ENCODE results near the gene SEMA3G.
A peak's percentile ranks its signal among the peaks of the same experiment; 100 is the strongest.

- TF ChIP-seq, protein P1, sequence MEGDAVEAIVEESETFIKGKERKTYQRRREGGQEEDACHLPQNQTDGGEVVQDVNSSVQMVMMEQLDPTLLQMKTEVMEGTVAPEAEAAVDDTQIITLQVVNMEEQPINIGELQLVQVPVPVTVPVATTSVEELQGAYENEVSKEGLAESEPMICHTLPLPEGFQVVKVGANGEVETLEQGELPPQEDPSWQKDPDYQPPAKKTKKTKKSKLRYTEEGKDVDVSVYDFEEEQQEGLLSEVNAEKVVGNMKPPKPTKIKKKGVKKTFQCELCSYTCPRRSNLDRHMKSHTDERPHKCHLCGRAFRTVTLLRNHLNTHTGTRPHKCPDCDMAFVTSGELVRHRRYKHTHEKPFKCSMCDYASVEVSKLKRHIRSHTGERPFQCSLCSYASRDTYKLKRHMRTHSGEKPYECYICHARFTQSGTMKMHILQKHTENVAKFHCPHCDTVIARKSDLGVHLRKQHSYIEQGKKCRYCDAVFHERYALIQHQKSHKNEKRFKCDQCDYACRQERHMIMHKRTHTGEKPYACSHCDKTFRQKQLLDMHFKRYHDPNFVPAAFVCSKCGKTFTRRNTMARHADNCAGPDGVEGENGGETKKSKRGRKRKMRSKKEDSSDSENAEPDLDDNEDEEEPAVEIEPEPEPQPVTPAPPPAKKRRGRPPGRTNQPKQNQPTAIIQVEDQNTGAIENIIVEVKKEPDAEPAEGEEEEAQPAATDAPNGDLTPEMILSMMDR (IDR thresholded peaks at IDR 0.05), result peak; percentile 49
- TF ChIP-seq POLR2A (IDR thresholded peaks at IDR 0.05; ENCODE audit: low read length) (no peak), ESRRA (IDR thresholded peaks at IDR 0.05; ENCODE audit: borderline replicate concordance, low read length) (no peak), KDM1A (IDR thresholded peaks at IDR 0.05; ENCODE audit: low read depth) (no peak), NPAS2 (CRISPR knock-in tag; IDR thresholded peaks at IDR 0.05; ENCODE audit: borderline replicate concordance) (no peak), RAD21 (conservative IDR thresholded peaks at IDR 0.05 in 1 of 2, IDR thresholded peaks at IDR 0.05 in 1 of 2) (peak; percentile 57 to 74), SMC3 (IDR thresholded peaks at IDR 0.05) (peak; percentile 56), BHLHE40 (IDR thresholded peaks at IDR 0.05; ENCODE audit: low read depth, low read length) (no peak), HDAC2 (IDR thresholded peaks at IDR 0.05) (no peak), PHF8 (IDR thresholded peaks at IDR 0.05; ENCODE audit: borderline replicate concordance, low read depth) (no peak)
Measured at GRCh38 chr3:52471371-52472238, 26.7 kb upstream of the SEMA3G start.
